H9 (cell line): ENCODE results near the gene KCNAB2. TPM values are rescaled to one million over a fixed set of nuclear protein-coding genes. Genes with fewer than 3 reads are reported as not detected.

Source experiments
- DNase-seq: peaks from one replicate; pipeline ENCODE4 v3.0.0-alpha.2; 2017
- H2AFZ ChIP-seq: one replicate; pipeline ENCODE4 v1.6.1; 2013; ENCODE audit warnings: mild to moderate bottlenecking, low read length, control low read depth, moderate library complexity
- H2AK5ac ChIP-seq: 2 replicates; pipeline ENCODE4 v1.6.1; 2013; ENCODE audit warnings: low read length, control low read depth, mixed read lengths; ENCODE audit not compliant: insufficient read length
- H2BK120ac ChIP-seq: one replicate; pipeline ENCODE4 v1.6.1; 2013; ENCODE audit warnings: low read depth, mild to moderate bottlenecking, low read length, control low read depth, inconsistent platforms; ENCODE audit not compliant: poor library complexity, severe bottlenecking
- H2BK12ac ChIP-seq: 2 replicates; pipeline ENCODE4 v1.6.1; 2013; ENCODE audit warnings: low read length, control low read depth, mixed read lengths, low read depth; ENCODE audit not compliant: insufficient read length
- H2BK15ac ChIP-seq: 2 replicates; pipeline ENCODE4 v1.6.1; 2013; ENCODE audit warnings: low read depth, low read length, control low read depth
- H2BK20ac ChIP-seq: one replicate; pipeline ENCODE4 v1.6.1; 2013; ENCODE audit warnings: low read depth, mild to moderate bottlenecking, low read length, control low read depth, inconsistent platforms; ENCODE audit not compliant: poor library complexity, severe bottlenecking
- H2BK5ac ChIP-seq: 2 replicates; pipeline ENCODE4 v1.6.1; 2013; ENCODE audit warnings: low read length, control low read depth, mixed read lengths; ENCODE audit not compliant: insufficient read length
- H3K14ac ChIP-seq: 2 replicates; pipeline ENCODE4 v1.6.1; 2013; ENCODE audit warnings: low read length, control low read depth; ENCODE audit not compliant: insufficient read depth
- H3K18ac ChIP-seq: 2 replicates; pipeline ENCODE4 v1.6.1; 2013; ENCODE audit warnings: low read depth, mild to moderate bottlenecking, mixed read lengths, low read length, control low read depth; ENCODE audit not compliant: insufficient read length
- H3K23ac ChIP-seq: 2 replicates; pipeline ENCODE4 v1.6.1; 2013; ENCODE audit warnings: low read length, control low read depth, mixed read lengths, low read depth; ENCODE audit not compliant: insufficient read length
- H3K23me2 ChIP-seq: 2 replicates; pipeline ENCODE4 v1.6.1; 2013; ENCODE audit warnings: low read depth, mild to moderate bottlenecking, mixed read lengths, low read length, control low read depth; ENCODE audit not compliant: insufficient read length, poor library complexity, severe bottlenecking
- H3K27ac ChIP-seq: 2 replicates; pipeline ENCODE4 v1.5.1; 2013; ENCODE audit warnings: low read length, control low read depth, mixed read lengths, low read depth; ENCODE audit not compliant: insufficient read length
- H3K27me3 ChIP-seq: 2 replicates; pipeline ENCODE4 v1.6.1; 2013; ENCODE audit warnings: low read length, control low read depth, inconsistent platforms; ENCODE audit not compliant: insufficient read depth
- H3K4ac ChIP-seq: 2 replicates; pipeline ENCODE4 v1.6.1; 2013; ENCODE audit warnings: low read depth, mild to moderate bottlenecking, control low read depth, inconsistent platforms, low read length, moderate library complexity
- H3K4me1 ChIP-seq: 2 replicates; pipeline ENCODE4 v1.6.1; 2013; ENCODE audit warnings: low read length, control low read depth, inconsistent platforms; ENCODE audit not compliant: insufficient read depth
- H3K4me2 ChIP-seq: 2 replicates; pipeline ENCODE4 v1.6.1; 2013; ENCODE audit warnings: low read length, control low read depth, mixed read lengths; ENCODE audit not compliant: insufficient read length, insufficient read depth
- H3K56ac ChIP-seq: 2 replicates; pipeline ENCODE4 v1.6.1; 2013; ENCODE audit warnings: low read depth, mild to moderate bottlenecking, mixed read lengths, low read length, control low read depth; ENCODE audit not compliant: insufficient read length
- H3K79me1 ChIP-seq: 2 replicates; pipeline ENCODE4 v1.6.1; 2013; ENCODE audit warnings: low read depth, mild to moderate bottlenecking, moderate library complexity, low read length, control low read depth, inconsistent platforms; ENCODE audit not compliant: insufficient read depth, poor library complexity, severe bottlenecking
- H3K79me2 ChIP-seq: 2 replicates; pipeline ENCODE4 v1.6.1; 2013; ENCODE audit warnings: low read length, control low read depth, inconsistent platforms; ENCODE audit not compliant: insufficient read depth
- H3K9ac ChIP-seq: 2 replicates; pipeline ENCODE4 v1.6.1; 2013; ENCODE audit warnings: low read length, control low read depth, mixed read lengths; ENCODE audit not compliant: insufficient read length; ENCODE audit errors: extremely low read depth
- H3K9me3 ChIP-seq: one replicate; pipeline ENCODE4 v1.6.1; 2013; ENCODE audit warnings: low read depth, low read length, inconsistent platforms; ENCODE audit not compliant: control insufficient read depth
- H3T11ph ChIP-seq: one replicate; pipeline ENCODE4 v1.6.1; 2013; ENCODE audit warnings: mild to moderate bottlenecking, low read length, control low read depth, inconsistent platforms
- H4K20me1 ChIP-seq: one replicate; pipeline ENCODE4 v1.6.1; 2013; ENCODE audit not compliant: control insufficient read depth, insufficient read length, insufficient read depth
- H4K5ac ChIP-seq: 2 replicates; pipeline ENCODE4 v1.6.1; 2013; ENCODE audit warnings: low read depth, mild to moderate bottlenecking, mixed read lengths, low read length, control low read depth; ENCODE audit not compliant: insufficient read length
- H4K8ac ChIP-seq: replicated peaks from 2 replicates; pipeline ENCODE4 v1.6.1; 2013; ENCODE audit warnings: low read length, control low read depth, mixed read lengths, low read depth; ENCODE audit not compliant: insufficient read length
- H4K91ac ChIP-seq: 2 replicates; pipeline ENCODE4 v1.6.1; 2013; ENCODE audit warnings: low read depth, mild to moderate bottlenecking, moderate library complexity, mixed read lengths, low read length, control low read depth; ENCODE audit not compliant: insufficient read length
- H3K27ac Mint-ChIP-seq, 3 experiments: 2 replicates in 2 of 3; 3 replicates in 1 of 3; pipeline ENCODE4 v1.8.0; 2020 to 2021; ENCODE audit warnings: mixed read lengths in 3 of 3, mild to moderate bottlenecking in 1 of 3, moderate library complexity in 1 of 3
- H3K27me3 Mint-ChIP-seq: 2 replicates; pipeline ENCODE4 v1.8.0; 2021; ENCODE audit warnings: low read depth, mild to moderate bottlenecking, moderate library complexity, mixed read lengths
- H3K36me3 Mint-ChIP-seq, 3 experiments: 2 replicates in 2 of 3; 3 replicates in 1 of 3; pipeline ENCODE4 v1.8.0; 2020 to 2021; ENCODE audit warnings: low read depth in 3 of 3, mixed read lengths in 3 of 3; ENCODE audit not compliant: insufficient read depth in 1 of 3
- H3K4me1 Mint-ChIP-seq, 2 experiments: 2 replicates each; pipeline ENCODE4 v1.8.0; 2020; ENCODE audit warnings: mixed read lengths in 2 of 2
- H3K4me3 Mint-ChIP-seq, 2 experiments: 2 replicates in 1 of 2; 3 replicates in 1 of 2; pipeline ENCODE4 v1.8.0; 2020 to 2021; ENCODE audit warnings: mild to moderate bottlenecking in 2 of 2, mixed read lengths in 2 of 2, moderate library complexity in 1 of 2
- H3K9me3 Mint-ChIP-seq, 2 experiments: 2 replicates in 1 of 2; 3 replicates in 1 of 2; pipeline ENCODE4 v1.8.0; 2020; ENCODE audit warnings: mild to moderate bottlenecking in 2 of 2, mixed read lengths in 2 of 2, moderate library complexity in 1 of 2
- WGBS: extraction: QIAGEN DNeasy Blood & Tissue Kit; methylation state at CpG from one replicate; pipeline ENCODE4 v1.1.7; 2013; ENCODE audit warnings: missing lambda C conversion rate, low lambda C conversion rate, mixed read lengths; ENCODE audit not compliant: insufficient read length; ENCODE audit errors: extremely low coverage; 5-methylcytosine and 5-hydroxymethylcytosine counted together
- total RNA-seq: library from RNA; stranded (reverse); gene quantifications from 2 replicates; pipeline ENCODE4 v1.2.1, GENCODE V29; 2021
- TF ChIP-seq, protein P1 (sequence below): fragments of 200-600 bp; sonication (generic); conservative IDR thresholded peaks from 3 replicates; pipeline ENCODE4 v1.8.0; 2021; ENCODE audit warnings: antibody characterized with exemption, mild to moderate bottlenecking

KCNAB2 gene
- total RNA-seq, 1 experiment from 2014 or later: 8.3 TPM

DNA sequence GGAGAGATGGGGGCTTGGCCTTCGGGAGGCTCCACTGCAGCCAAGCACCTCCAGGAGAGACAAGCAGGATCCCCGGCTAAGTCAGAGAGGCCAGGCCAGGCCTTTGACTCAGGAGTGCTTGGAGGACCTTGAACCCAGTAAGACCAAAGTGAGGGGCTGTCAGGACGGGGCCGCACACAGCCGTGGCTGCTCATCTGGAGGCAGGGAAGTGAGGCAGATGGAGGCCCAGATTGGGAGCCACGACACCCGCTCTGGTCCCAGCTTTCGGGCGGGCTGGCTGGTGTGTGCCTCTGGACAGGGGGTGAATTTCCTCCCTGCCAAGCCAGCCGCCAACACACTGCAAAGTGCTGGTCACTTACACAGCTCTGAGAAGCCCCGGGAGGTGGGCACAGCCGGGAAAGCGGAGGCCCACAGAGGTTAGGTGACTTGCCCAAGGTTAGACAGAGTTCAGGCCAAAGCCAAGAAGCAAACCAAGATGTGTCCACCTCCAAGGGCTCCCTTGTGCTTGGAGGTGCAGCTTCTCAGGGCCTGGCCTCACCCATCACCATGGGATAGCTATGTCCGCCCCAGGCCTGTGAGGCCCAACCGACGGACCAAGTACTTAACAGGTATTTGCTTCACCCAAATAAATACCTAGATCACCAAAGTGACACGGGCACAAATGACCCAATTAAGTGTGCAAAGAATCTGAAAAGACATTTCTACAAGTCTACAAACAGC lies 76.1 kb downstream of the KCNAB2 start:
- Histone ChIP-seq H3K23me2 (no peaks in the 10 kb centered on the region), H4K8ac (no peak overlapping the region), H3T11ph (no peak overlapping the region), H3K56ac (no peak overlapping the region), H3K27me3 (no peaks in the 10 kb centered on the region), H2AK5ac (no peak overlapping the region), H2AFZ (no peak overlapping the region), H4K20me1 (no peaks in the 10 kb centered on the region), H2BK20ac (no peak overlapping the region), H3K23ac (no peak overlapping the region), H3K79me1 (no peaks in the 10 kb centered on the region), H4K91ac (no peak overlapping the region), H3K79me2 (no peaks in the 10 kb centered on the region), H3K9ac (no peak overlapping the region), H4K5ac (no peak overlapping the region), H3K14ac (no peak overlapping the region), H3K27ac (no peak overlapping the region), H3K4ac (no peak overlapping the region), H3K4me2 (no peak overlapping the region), H2BK120ac (no peak overlapping the region), H3K9me3 (no peaks in the 10 kb centered on the region), H3K4me1 (no peaks in the 10 kb centered on the region), H2BK15ac (no peak overlapping the region), H3K18ac (no peak overlapping the region), H2BK12ac (no peak overlapping the region), H2BK5ac (no peak overlapping the region)
- DNase-seq: no peak
- no CpG with 5 or more reads among the region's 17 CpGs for WGBS
- TF ChIP-seq, protein P1, sequence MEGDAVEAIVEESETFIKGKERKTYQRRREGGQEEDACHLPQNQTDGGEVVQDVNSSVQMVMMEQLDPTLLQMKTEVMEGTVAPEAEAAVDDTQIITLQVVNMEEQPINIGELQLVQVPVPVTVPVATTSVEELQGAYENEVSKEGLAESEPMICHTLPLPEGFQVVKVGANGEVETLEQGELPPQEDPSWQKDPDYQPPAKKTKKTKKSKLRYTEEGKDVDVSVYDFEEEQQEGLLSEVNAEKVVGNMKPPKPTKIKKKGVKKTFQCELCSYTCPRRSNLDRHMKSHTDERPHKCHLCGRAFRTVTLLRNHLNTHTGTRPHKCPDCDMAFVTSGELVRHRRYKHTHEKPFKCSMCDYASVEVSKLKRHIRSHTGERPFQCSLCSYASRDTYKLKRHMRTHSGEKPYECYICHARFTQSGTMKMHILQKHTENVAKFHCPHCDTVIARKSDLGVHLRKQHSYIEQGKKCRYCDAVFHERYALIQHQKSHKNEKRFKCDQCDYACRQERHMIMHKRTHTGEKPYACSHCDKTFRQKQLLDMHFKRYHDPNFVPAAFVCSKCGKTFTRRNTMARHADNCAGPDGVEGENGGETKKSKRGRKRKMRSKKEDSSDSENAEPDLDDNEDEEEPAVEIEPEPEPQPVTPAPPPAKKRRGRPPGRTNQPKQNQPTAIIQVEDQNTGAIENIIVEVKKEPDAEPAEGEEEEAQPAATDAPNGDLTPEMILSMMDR: no peak
- Mint-ChIP-seq H3K9me3 (peaks cover 4% of the 10 kb centered on the region in 2 experiments; a peak in 2 of 5 replicates), H3K4me1 (peaks cover 3 to 7% of the 10 kb centered on the region in 2 experiments; a peak in 2 of 4 replicates), H3K4me3 (no peak overlapping the region), H3K27me3 (peaks cover 18% of the 10 kb centered on the region), H3K36me3 (no peaks in the 10 kb centered on the region; a peak in 1 of 7 replicates), H3K27ac (peak overlapping the region in 1 of 3 experiments; percentile 43; a peak in 1 of 7 replicates)
